NK-92 treated with Interleukin-12 subunit alpha and Interleukin-12 subunit beta, amount 100 ng/mL, for 24 hours (cell line): Measurements from ENCODE around the gene PPARG.

Experiments used
- DNase-seq: peaks from one replicate; lab custom pipeline; 2025; lab: John Stamatoyannopoulos, UW

The PPARG gene

GRCh38 chr3:12313519-12313918 is 24.6 kb downstream of the PPARG start:
- DNase-seq = no peak

- DNase-seq = no peak
These were observed 27.4 kb downstream of the PPARG start for GRCh38 chr3:12316253-12316652.

DNA sequence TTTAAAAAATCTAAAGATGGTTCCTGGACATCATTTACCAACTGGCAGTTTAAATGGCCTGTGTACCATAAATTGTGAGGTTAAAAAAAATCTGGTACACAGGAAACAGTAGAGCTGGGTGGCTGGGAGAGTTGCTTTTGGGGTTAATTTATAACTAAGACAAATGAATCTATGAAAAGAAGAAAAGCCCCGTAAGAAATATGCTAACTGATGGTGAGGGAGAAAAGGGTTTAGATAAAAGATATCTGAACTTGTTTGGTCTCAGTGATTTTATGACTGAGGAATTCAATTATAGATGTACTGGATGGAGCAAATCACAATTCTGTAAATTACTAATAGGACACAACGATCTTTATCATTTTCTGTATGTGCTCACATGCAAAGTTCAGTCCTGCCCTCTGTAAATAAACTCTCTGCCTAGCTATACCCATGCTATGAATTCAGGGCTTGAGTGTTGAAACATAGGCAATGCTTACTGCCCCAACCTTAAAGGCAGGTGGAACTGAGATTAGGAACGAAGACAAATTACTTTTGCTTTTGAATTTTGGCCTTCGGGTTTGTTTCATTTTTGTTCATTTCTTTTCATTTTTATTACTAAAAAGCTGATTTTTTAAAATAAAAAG is 28.0 kb downstream of the PPARG start:
- no peak for DNase-seq

DNA sequence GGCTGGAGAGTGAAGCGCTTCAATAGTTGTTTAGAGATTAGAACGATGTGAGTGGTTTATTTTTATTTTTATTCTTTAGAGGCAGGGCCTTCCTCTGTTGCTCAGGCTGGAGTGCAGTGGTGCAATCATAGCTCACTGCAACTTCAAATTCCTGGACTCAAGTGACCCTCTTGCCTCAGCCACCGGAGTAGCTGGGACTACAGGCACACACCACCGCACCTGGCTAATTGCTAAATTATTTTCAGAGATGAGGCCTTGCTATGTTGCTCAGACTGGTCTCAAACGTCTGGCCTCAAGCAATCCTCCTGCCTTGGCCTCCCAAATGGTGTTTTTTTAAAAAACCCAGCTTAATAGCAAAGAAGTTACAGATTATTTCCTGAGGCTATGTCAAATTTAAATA is 29.0 kb downstream of the PPARG start:
- no peak for DNase-seq

DNA sequence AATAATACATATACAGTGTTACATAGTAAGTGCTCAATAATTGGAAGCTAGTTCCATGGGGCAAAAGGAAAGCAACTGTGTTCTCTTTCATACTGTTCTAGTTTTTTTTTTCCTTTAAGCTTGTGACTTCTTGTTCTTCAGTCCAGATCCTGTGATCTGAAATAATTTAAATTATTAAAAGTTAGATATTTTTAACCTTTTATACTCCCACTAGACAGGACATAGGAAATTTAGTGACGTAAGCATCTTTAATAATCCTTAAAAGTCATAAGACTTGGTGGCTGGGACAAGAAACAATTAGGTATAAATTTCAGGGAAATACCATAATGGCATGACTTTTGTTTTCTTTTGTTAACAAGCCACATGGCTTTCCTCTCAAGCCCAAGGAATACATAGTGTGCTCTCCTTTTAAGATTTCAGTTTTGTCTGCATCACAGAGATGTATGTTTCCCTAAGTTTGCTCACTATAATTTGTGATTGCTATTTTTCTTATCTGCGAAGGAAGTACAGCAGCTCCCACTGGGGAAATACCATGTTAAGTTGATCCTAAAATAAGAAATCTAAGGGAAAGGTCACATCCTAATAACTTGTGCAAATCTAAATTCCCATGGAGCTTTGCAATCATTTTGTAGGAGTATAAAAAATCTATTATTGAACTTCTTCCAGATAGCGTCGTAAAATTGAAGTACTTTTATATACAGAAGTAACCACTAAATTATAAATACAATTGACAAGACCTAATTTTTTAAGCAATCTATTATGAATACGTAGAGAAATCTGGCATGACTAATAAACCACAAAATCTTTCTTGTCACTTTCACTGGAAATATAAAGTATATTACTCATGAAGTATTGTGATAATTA is 30.1 kb downstream of the PPARG start:
- no peak for DNase-seq

GRCh38 chr3:12321015-12321414 is 32.1 kb downstream of the PPARG start:
- no peak for DNase-seq

DNA sequence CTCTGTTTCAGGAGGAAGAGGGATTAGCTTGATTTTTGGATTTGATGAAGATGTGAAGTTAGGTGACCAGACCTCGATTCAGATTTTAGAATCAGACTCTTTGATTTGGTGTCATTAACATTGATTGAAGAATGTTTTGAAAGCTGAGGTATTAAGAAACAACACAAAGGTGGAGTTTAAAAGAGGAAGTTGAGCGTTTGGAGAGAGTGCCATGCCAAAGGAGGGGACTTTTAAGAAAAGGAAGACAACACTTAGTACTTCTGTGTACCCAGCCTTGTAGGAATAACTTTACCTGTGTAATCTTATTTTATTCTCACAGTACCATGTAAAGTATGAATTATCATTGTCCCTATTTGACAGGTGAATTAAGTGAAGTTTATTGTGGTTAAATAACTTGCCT is 34.4 kb downstream of the PPARG start:
- DNase-seq = no peak

DNA sequence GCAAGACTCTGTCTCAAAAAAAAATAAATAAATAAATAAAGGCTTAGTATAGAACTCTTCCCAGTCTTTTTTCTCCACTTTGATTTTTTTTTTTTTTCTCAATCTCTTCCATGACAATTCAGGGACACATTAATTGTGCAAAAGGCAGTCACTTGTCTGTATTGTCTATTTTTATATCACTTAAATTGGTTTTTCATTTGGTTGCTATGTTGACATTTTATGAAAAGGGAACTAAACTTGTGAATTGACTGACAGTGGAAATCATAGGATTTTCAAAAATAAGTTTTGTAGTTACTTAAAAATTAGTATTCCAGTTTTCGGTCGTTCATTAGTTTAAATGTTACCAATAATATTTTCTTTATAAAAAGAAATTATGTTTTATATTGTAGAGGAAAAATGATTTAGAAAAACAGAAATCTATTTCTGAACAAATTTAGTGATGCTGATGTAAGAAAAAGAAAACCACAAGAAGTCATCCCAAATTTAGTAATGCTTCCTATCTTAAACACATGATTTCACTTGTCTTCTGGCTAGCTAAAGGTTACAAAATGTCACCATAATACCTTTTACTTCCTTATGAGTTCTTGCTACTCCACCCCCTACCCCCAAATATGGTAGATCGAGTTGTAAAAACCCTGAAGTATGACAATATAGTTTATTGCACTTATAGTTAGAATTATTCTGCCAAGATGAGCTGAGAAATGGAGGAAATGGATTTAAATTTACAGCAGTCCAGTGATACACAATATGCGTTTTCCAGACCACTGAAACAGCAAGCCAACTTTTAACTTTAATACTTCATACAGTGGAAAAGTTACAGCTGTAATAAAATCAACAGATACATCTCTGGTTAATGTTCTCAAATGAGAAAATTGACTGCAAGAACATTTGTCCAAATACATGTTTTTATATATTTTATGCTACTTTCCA is 37.0 kb downstream of the PPARG start:
- DNase-seq = no peak

DNA sequence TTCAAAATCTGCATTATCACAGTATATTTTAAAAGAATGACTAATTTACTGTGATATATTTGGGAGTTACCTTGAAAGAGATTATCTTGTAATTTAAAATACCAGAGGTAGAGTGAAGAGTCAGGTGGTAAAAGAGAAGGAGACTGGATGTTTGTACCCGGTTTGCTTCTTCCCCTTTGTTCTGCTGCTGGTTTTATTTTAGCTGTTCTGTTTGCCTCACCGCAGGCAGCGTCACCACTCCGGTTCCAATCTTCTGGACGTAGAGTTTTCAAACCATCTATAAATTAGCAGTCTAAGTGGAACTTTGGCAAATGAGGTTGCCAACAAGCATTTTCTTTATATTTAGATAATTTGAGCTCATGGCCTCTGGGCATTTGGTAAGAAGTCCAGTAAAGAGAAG is 38.2 kb downstream of the PPARG start:
- DNase-seq = no peak

DNA sequence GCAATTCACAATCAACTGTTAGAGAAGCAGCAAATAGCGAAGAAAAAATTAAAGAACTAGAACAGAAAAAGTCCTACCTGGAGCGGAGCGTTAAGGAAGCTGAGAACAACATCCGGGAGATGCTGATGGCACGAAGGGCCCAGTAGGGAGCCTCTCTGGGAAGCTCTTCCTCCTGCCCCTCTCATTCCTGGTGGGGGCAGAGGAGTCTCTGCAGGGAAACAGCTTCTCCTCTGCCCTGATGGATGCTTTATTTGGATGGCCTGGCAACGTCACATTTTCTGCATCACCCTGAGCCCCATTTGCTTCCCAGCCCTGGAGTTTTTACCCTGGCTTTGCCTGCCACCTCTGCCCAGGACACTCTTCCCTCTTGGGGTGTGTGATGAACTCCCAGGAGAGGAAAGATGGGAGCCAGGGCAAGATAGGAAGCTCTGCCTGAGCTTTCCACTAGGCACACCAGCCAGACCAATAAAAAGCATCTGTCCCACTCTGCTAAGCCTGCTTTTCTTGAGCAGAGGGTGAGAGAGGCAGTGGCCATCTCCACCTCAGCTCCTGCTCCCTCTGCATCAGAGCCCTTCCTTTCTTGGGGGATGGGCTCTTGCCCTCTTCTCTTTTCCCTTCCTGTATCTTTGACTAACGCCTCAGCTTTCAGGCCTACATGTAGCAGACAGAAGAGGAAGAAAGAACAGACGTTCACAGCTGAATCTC is 39.4 kb downstream of the PPARG start:
- DNase-seq = no peak

DNA sequence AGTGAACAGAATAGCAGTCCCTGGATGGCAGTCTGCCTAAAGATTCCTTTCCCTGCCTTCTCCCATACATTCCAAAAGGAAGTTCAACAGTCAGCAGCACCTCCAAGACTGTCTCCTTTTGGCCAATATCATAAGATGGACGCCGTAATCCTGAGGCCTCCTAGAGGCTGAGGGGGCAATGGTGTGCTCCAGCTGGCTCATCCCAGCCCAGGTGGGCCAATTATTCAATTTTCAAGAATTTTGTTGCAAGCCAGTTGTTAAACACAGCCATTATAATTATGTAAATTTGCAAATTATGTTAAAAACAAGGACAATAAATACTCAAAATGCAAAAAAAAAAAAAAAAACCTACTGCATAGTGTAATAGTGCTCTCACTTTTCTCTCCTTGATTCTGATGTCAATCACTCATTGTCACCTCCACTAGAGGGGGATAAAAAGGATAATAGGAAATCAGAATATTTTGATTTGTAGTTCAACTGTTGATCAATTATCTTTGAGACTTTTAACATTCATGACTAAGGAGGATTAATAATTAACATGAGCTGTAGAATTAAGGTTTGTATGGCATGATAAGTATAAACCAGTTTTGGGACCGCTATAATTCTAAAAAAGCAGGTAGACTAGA is 40.1 kb downstream of the PPARG start:
- no peak for DNase-seq

DNA sequence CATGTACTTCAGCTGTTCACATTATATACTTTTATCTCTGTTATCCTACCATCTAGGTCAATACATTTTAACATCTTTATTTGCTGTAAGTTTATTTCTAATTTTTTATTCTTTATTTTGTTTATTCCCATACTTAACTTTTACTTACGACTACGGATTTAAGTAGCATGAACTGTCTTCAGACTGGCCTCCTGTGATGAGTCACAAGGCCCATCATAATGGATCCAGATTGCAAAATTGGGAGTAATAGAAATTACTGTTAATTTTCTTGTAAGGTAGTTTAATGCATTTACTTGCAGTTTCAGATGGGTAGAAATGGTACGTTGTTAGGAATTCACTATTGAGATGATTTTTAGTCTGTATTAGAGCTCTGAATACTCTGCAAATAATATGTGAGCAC is 45.9 kb downstream of the PPARG start:
- no peak for DNase-seq

GRCh38 chr3:12335421-12335820 is 46.6 kb downstream of the PPARG start:
- DNase-seq = no peak

- no peak for DNase-seq
These were observed 47.2 kb downstream of the PPARG start for GRCh38 chr3:12336099-12336498.

DNA sequence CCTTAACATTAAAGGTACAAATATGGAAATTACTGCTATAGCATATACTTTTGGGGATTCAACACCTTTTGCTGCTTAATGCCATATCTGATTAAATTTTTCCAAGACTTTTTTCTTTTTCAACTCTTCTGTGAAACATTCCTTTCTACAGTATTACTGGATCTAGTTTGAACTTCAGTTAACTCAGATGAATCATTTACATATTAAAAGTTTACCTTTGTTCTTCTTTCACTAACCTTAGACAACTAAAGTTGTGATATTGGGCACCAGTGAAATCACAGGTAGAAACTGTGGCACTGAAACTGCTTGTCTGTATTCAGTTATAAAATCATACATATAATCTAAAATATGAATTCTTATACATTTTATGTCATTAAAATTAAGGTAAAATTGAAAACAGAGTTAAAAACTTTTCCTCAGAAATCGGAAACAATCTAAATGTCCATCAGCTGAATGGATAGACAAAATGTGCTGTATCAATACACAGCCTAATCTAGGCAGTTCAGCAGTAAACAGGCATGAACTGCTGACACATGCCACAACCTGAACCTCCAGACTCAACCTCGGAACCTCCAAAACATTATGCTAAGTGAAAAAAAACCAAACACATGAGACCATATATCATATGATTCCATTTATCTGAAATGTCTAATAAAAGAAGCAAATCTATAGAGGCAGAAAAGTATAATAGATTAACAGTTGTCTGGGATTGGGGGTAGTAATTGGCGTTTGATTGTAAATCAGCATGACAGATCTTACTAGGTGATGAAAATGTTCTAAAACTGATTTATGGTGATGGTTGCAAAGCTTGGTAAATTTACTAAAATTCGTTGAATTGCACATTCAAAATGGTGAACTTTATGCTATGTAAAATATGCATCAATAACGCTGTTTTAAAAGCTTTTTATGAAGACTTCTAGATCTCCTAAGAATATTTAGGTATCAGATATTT is 50.0 kb downstream of the PPARG start:
- DNase-seq = no peak

DNA sequence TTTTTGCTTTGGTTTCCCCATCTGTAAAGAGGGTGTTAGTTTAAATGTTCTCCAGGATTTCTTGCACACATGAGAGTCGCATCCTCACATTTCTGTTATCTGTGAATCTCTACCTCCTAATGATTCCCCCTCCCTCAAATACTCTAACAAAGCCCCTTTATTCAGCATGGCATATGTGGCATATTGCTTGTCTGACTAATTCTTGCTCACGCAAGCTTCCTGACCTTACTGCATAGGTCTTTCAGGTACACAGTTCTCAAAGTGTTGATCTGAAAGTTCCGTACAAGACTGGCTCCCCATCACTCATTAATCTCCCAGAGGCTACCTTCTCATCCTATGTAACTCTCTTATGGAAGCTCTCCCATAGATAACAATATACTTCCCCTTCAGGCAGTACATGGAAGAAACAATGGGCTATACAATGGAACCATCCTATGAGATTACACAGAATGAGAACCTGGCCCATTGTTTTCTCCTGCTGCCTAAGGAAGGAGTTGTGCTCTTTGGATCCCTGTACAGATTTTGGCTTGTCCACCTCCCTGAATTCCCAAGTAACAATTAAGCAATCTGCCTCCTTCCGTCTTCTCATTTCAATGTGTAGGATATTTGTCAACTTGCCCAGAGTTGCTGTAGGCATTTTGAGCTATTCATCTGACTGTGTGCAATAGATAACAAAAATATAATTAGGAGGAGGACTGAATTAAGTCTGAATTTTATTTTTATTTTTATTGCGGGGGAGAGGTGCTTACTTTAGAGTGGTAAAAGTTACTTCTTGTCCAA is 51.0 kb downstream of the PPARG start:
- DNase-seq = no peak

- no peak for DNase-seq
These were observed 51.6 kb downstream of the PPARG start for GRCh38 chr3:12340506-12340905.

DNA sequence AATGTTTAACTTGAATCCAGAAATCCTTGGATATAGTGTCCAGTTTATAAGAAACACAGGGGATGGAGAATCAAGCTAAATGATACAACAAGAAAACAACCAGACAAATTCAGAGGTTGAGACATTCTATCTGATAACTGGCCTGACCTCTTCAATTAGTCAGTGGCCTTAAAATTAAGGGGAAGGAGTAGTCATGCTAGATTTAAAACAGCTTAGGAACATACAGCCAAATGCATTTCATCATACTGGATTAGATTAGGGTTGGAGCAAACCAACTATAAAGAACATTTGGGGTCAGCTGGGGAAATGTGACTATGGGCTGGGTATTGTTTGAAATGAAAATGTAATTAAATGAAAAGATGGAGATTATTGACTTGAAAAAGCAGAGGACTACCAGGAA is 53.3 kb downstream of the PPARG start:
- DNase-seq = no peak

DNA sequence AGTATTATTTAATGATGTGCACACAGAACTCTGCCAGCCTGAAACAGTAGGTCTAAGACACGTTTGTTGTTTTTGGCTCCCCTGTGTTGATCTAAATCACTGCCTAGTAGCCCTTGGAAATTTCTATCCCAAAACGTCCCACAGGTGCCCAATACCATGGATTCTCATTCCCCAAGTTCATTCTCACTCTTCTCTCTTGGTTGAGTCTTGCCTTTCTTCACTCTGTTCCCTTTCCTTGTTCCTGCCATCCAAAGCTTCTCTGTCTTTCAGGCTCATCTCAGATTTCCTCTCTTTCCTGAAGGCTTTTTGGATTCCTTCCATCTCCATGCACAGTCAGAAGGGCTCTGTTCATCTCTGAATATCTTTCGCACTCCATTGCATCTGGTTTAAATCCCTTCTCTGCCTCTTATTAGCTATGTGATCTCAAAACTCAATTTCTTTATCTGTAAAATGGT is 54.2 kb downstream of the PPARG start:
- DNase-seq = no peak
